SU-DHL-6 (cell line): ENCODE results near the gene VPS11.

Experiments
- H2AFZ ChIP-seq: fragments of 200-600 bp; sonication (generic); 2 replicates; pipeline ENCODE4 v1.6.1; 2014; ENCODE audit warnings: low read depth, mild to moderate bottlenecking, moderate library complexity, mixed read lengths, antibody characterized with exemption, low read length; ENCODE audit not compliant: severe bottlenecking
- H3F3A ChIP-seq: fragments of 200-600 bp; shearing (Covaris generic); 2 replicates; pipeline ENCODE4 v1.6.0; 2016; ENCODE audit warnings: antibody characterized with exemption, mild to moderate bottlenecking; ENCODE audit not compliant: insufficient read depth
- H3K27ac ChIP-seq: fragments of 200-600 bp; sonication (generic); 2 replicates; pipeline ENCODE4 v1.5.1; 2016; ENCODE audit warnings: low read depth, mild to moderate bottlenecking, low read length, moderate library complexity, mixed read lengths
- H3K27me3 ChIP-seq: fragments of 200-600 bp; sonication (generic), shearing (Covaris generic); 2 replicates; pipeline ENCODE4 v1.6.0; 2014; ENCODE audit warnings: mild to moderate bottlenecking, low read length
- H3K36me3 ChIP-seq: fragments of 200-600 bp; sonication (generic); 2 replicates; pipeline ENCODE4 v1.6.1; 2014; ENCODE audit warnings: mild to moderate bottlenecking, low read length, mixed read lengths
- H3K4me2 ChIP-seq: fragments of 300-600, 200-600 bp; shearing (Covaris generic), sonication (generic); 2 replicates; pipeline ENCODE4 v1.6.0; 2014; ENCODE audit warnings: low read length, low read depth, mild to moderate bottlenecking; ENCODE audit not compliant: poor library complexity, severe bottlenecking
- H3K4me3 ChIP-seq: fragments of 200-600 bp; sonication (generic); 2 replicates; pipeline ENCODE4 v1.5.1; 2014; ENCODE audit warnings: antibody characterized with exemption, low read length, mild to moderate bottlenecking, mixed read lengths; ENCODE audit not compliant: insufficient read depth, poor library complexity, severe bottlenecking
- H3K79me2 ChIP-seq: fragments of 200-600 bp; sonication (generic); 2 replicates; pipeline ENCODE4 v1.6.1; 2014; ENCODE audit warnings: mild to moderate bottlenecking, low read length, moderate library complexity; ENCODE audit not compliant: insufficient read depth
- H3K9ac ChIP-seq: fragments of 200-600 bp; sonication (generic); 2 replicates; pipeline ENCODE4 v1.7.0; 2014; ENCODE audit warnings: mild to moderate bottlenecking, low read length
- H3K9me2 ChIP-seq: fragments of 200-600 bp; sonication (generic); replicated peaks from 2 replicates; pipeline ENCODE4 v1.6.1; 2014; ENCODE audit warnings: low read length; ENCODE audit not compliant: insufficient read depth
- H3K9me3 ChIP-seq: fragments of 200-600 bp; sonication (generic); 2 replicates; pipeline ENCODE4 v1.6.1; 2014; ENCODE audit warnings: low read length, mixed read lengths; ENCODE audit not compliant: insufficient read depth
- H4K20me1 ChIP-seq: fragments of 200-600 bp; sonication (generic); 2 replicates; pipeline ENCODE4 v1.6.1; 2014; ENCODE audit warnings: low read depth, mild to moderate bottlenecking, antibody characterized with exemption, low read length, moderate library complexity, mixed read lengths
- CTCF ChIP-seq: fragments of 200-600 bp; sonication (generic); IDR thresholded peaks from one replicate; pipeline ENCODE4 v1.5.1; 2017; ENCODE audit warnings: antibody characterized with exemption, mild to moderate bottlenecking, low read length, moderate library complexity; ENCODE audit not compliant: insufficient read depth, poor library complexity, severe bottlenecking
- EZH2phosphoT487 ChIP-seq: fragments of 200-600 bp; sonication (generic), shearing (Covaris generic); conservative IDR thresholded peaks from 2 replicates; pipeline ENCODE4 v1.6.1; 2018; ENCODE audit warnings: mild to moderate bottlenecking, antibody characterized with exemption, low read length, moderate library complexity, mixed read lengths

VPS11 gene

GRCh38 chr11:119046489-119046888, 21.1 kb upstream of the VPS11 start:
- Histone ChIP-seq H3K27me3 (no peaks in the 10 kb centered on the region), H3K79me2 (no peaks in the 10 kb centered on the region), H2AFZ (no peak overlapping the region), H3K9ac (no peak overlapping the region), H3K36me3 (0 out of 2 replicates have a peak, but pooled peaks cover 2% of the 10 kb centered on the region), H3K4me2 (no peak overlapping the region), H3K4me3 (no peak overlapping the region), H4K20me1 (no peaks in the 10 kb centered on the region), H3K9me3 (no peaks in the 10 kb centered on the region), H3F3A (peaks cover 5% of the 10 kb centered on the region; the same call in 1 of the 2 replicates), H3K9me2 (no peaks in the 10 kb centered on the region), H3K27ac (no peak overlapping the region)
- no peak for TF ChIP-seq CTCF
- no peak for TF ChIP-seq EZH2phosphoT487

DNA sequence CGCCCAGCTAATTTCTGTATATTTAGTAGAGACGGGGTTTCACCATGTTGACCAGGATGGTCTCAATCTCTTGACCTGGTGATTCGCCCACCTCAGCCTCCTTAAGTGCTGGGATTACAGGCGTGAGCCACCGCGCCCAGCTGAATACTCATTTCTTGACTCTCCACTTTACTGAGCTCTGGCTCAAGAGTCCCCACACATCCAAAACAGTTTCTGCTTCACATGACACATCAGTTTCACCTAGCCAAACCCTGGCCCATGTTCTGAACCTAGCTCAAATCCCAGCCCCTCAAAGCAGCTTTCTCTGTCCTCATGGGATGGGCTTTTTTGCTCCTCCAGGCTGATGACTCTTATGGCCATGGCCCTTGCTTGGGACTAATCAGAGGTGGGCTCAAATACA, 20.4 kb upstream of the VPS11 start:
- H3K4me3 ChIP-seq, result no peak overlapping the region
- TF ChIP-seq EZH2phosphoT487 (no peak), CTCF (no peak)
- 0 out of 2 replicates have a peak, but pooled peaks cover 2% of the 10 kb centered on the region for H3K36me3 ChIP-seq
- no peak overlapping the region for H3K4me2 ChIP-seq
- H2AFZ ChIP-seq, result no peak overlapping the region
- H3K27ac ChIP-seq, result no peak overlapping the region
- H3K9ac ChIP-seq, result no peak overlapping the region
- no peaks in the 10 kb centered on the region for H3K27me3 ChIP-seq
- no peaks in the 10 kb centered on the region for H3K9me2 ChIP-seq
- no peaks in the 10 kb centered on the region for H3K9me3 ChIP-seq
- H4K20me1 ChIP-seq, result no peaks in the 10 kb centered on the region
- H3F3A ChIP-seq, result peaks cover 3% of the 10 kb centered on the region; the same call in 1 of the 2 replicates
- H3K79me2 ChIP-seq, result no peaks in the 10 kb centered on the region

- Histone ChIP-seq H3K4me2 (no peak overlapping the region), H3K4me3 (no peak overlapping the region), H3F3A (no peaks in the 10 kb centered on the region; the same call in 1 of the 2 replicates), H3K79me2 (no peaks in the 10 kb centered on the region), H3K9me2 (no peaks in the 10 kb centered on the region), H3K36me3 (0 out of 2 replicates have a peak, but pooled peaks cover 2% of the 10 kb centered on the region), H4K20me1 (no peaks in the 10 kb centered on the region), H3K9me3 (no peaks in the 10 kb centered on the region), H2AFZ (no peak overlapping the region), H3K27ac (no peak overlapping the region), H3K9ac (no peak overlapping the region), H3K27me3 (no peaks in the 10 kb centered on the region)
- TF ChIP-seq EZH2phosphoT487, result no peak
- no peak for TF ChIP-seq CTCF
Measured at GRCh38 chr11:119048644-119049043, 19.0 kb upstream of the VPS11 start.
